HepG2 (cell line): Measurements from ENCODE around the gene YLPM1. TPM values are rescaled to one million over a fixed set of nuclear protein-coding genes. Genes with fewer than 3 reads are reported as not detected.

ENCODE experiments used
- GABPA ChIP-seq, 2 experiments: IDR thresholded peaks; 2 replicates each; pipeline ENCODE4 v1.6.1; 2011 to 2016; ENCODE audit warnings: low read depth in 2 of 2, low read length in 1 of 2, missing biosample characterization in 1 of 2, missing genetic modification characterization in 1 of 2
- HMGXB4 ChIP-seq, 2 experiments: sonication (generic) in 1 of 2; formaldehyde crosslinking in 1 of 2; IDR thresholded peaks; 2 replicates each; pipeline versions ENCODE4 v1.4.0 to v1.6.1; 2018 to 2020; ENCODE audit warnings: missing genetic modification reagents in 2 of 2, borderline replicate concordance in 1 of 2, low read depth in 1 of 2, mild to moderate bottlenecking in 1 of 2, missing biosample characterization in 1 of 2
- ISL2 ChIP-seq: sonication (generic); formaldehyde crosslinking; IDR thresholded peaks from 2 replicates; pipeline ENCODE4 v1.5.0; 2020; ENCODE audit warnings: missing genetic modification reagents
- KDM3A ChIP-seq: IDR thresholded peaks from 2 replicates; pipeline ENCODE4 v1.6.1; 2018; ENCODE audit warnings: low read depth, missing compliant biosample characterization
- KDM4B ChIP-seq: sonication (generic); formaldehyde crosslinking; IDR thresholded peaks from 2 replicates; pipeline ENCODE4 v1.4.0; 2020; ENCODE audit warnings: missing genetic modification reagents
- NFE2L1 ChIP-seq: sonication (generic); formaldehyde crosslinking; IDR thresholded peaks from 2 replicates; pipeline ENCODE4 v1.4.0; 2020; ENCODE audit warnings: missing genetic modification reagents, mild to moderate bottlenecking, borderline replicate concordance
- NKX3-1 ChIP-seq: sonication (generic); formaldehyde crosslinking; IDR thresholded peaks from 2 replicates; pipeline ENCODE4 v1.5.0; 2020; ENCODE audit warnings: missing genetic modification reagents
- REPIN1 ChIP-seq: sonication (generic); formaldehyde crosslinking; IDR thresholded peaks from 2 replicates; pipeline ENCODE4 v1.8.0; 2022; ENCODE audit warnings: missing genetic modification reagents, low read depth, mild to moderate bottlenecking, borderline replicate concordance
- XRCC5 ChIP-seq: fragments of 200-400 bp; formaldehyde crosslinking; optimal IDR thresholded peaks from 2 replicates; pipeline ENCODE3; 2017; ENCODE audit warnings: mild to moderate bottlenecking, low read length
- YEATS4 ChIP-seq: sonication (generic); formaldehyde crosslinking; IDR thresholded peaks from 2 replicates; pipeline ENCODE4 v1.4.0; 2020; ENCODE audit warnings: missing genetic modification reagents, borderline replicate concordance
- ZNF598 ChIP-seq: sonication (generic); formaldehyde crosslinking; IDR thresholded peaks from 2 replicates; pipeline ENCODE4 v1.5.1; 2020; ENCODE audit warnings: mild to moderate bottlenecking, missing genetic modification reagents, borderline replicate concordance
- polyA plus RNA-seq, 8 experiments: library from polyadenylated mRNA; depleted of rRNA in 3 of 8; stranded (reverse) in 7 of 8; unstranded in 1 of 8; fragments of >200 nt; fragmentation: Illumina TruSeq in 4 of 8; extraction: Trizol in 4 of 8; gene quantifications; 2 replicates each; pipeline versions ENCODE4 v1.2.1 to v1.2.3, GENCODE V29; 2011 to 2016; ENCODE audit warnings: low read depth in 4 of 8, missing spikeins in 1 of 8, mixed read lengths in 1 of 8; ENCODE audit not compliant: insufficient read depth in 1 of 8
- total RNA-seq, 5 experiments: library from RNA; depleted of rRNA; stranded (reverse); fragments of >200 nt; fragmentation: Illumina TruSeq; extraction: Trizol; gene quantifications; 2 replicates each; pipeline ENCODE4 v1.2.3, GENCODE V29; 2016; ENCODE audit warnings: low read depth in 1 of 5
- TF ChIP-seq, protein P1 (sequence below): IDR thresholded peaks from 2 replicates; pipeline ENCODE4 v1.6.1; 2012; ENCODE audit warnings: inconsistent platforms
- TF ChIP-seq, protein P2 (sequence below): sonication (generic); formaldehyde crosslinking; IDR thresholded peaks from 2 replicates; pipeline ENCODE4 v1.9.0; 2022; ENCODE audit warnings: low read depth, missing genetic modification reagents
- TF ChIP-seq, protein P3 (sequence below): sonication (generic); formaldehyde crosslinking; IDR thresholded peaks from 2 replicates; pipeline ENCODE4 v1.8.0; 2022; ENCODE audit warnings: low read depth, missing genetic modification reagents
- TF ChIP-seq, protein P4 (sequence below): sonication (generic); formaldehyde crosslinking; IDR thresholded peaks from 2 replicates; pipeline ENCODE4 v1.4.0; 2020; ENCODE audit warnings: missing genetic modification reagents

YLPM1 gene
- total and polyA plus RNA-seq, 2 of the 13 experiments (the other 11 are each of a cell fraction or from before 2014, with no cell fraction given): 6.7 to 21.9 TPM

DNA sequence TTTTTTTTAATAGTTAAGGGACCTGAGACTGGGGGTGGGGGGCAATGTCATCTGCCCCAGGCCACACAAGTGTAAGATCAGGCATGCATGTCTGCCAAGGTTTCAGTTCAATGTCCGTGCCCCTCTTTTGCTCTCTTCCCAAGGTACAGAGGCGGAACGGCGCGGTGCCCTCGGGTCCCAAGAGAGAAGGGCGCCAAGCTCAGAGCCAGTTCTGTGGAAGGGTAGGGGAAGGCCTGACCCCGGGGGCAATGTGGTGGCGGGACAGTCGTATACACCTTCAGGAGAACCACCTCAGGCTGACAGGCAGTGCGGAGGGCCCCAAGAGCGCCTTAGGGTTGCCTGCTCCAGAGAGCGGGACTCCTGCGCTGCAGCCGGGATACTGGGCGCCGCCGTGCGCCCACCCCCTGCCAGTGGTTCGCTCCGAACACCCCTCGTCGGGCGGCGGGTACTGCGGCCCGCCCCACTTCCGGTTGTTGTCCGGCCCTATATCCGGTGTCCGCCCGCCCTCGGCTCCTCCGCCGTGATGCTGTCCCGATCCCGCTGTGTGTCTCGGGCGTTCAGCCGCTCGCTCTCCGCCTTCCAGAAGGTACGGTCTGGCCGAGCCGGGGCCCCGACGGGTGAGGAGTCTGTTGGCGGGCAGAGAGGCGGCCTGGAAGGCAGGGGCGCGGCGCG is 118.5 kb downstream of the YLPM1 start, which contains the start of gene DLST (continued):
- TF ChIP-seq, protein P1, sequence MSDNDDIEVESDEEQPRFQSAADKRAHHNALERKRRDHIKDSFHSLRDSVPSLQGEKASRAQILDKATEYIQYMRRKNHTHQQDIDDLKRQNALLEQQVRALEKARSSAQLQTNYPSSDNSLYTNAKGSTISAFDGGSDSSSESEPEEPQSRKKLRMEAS: peak; percentile 86
- peak; percentile 54; the same call in 1 of the 2 replicates for TF ChIP-seq KDM4B (CRISPR knock-in tag)
- peak; percentile 71 to 87 for TF ChIP-seq HMGXB4 (CRISPR knock-in tag; IDR thresholded peaks at IDR 0.05; ENCODE audit: borderline replicate concordance in 1 of 2, low read depth in 1 of 2)
- no peak; the same call in 1 of the 2 replicates for TF ChIP-seq REPIN1
- TF ChIP-seq NKX3-1 (CRISPR knock-in tag): no peak
- TF ChIP-seq NFE2L1 (CRISPR knock-in tag): no peak
- TF ChIP-seq, protein P2, sequence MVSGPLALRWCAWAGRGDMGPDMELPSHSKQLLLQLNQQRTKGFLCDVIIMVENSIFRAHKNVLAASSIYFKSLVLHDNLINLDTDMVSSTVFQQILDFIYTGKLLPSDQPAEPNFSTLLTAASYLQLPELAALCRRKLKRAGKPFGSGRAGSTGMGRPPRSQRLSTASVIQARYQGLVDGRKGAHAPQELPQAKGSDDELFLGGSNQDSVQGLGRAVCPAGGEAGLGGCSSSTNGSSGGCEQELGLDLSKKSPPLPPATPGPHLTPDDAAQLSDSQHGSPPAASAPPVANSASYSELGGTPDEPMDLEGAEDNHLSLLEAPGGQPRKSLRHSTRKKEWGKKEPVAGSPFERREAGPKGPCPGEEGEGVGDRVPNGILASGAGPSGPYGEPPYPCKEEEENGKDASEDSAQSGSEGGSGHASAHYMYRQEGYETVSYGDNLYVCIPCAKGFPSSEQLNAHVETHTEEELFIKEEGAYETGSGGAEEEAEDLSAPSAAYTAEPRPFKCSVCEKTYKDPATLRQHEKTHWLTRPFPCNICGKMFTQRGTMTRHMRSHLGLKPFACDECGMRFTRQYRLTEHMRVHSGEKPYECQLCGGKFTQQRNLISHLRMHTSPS: peak; percentile 76
- peak; percentile 81 for TF ChIP-seq XRCC5
- TF ChIP-seq, protein P3, sequence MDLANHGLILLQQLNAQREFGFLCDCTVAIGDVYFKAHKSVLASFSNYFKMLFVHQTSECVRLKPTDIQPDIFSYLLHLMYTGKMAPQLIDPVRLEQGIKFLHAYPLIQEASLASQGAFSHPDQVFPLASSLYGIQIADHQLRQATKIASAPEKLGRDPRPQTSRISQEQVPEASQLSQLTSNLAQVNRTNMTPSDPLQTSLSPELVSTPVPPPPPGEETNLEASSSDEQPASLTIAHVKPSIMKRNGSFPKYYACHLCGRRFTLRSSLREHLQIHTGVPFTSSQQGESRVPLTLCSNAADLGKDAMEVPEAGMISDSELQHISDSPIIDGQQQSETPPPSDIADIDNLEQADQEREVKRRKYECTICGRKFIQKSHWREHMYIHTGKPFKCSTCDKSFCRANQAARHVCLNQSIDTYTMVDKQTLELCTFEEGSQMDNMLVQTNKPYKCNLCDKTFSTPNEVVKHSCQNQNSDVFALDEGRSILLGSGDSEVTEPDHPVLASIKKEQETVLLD (CRISPR knock-in tag): peak; percentile 65
- TF ChIP-seq KDM3A (CRISPR knock-in tag): peak; percentile 51; the same call in 1 of the 2 replicates
- peak; percentile 30; the same call in 1 of the 2 replicates for TF ChIP-seq ISL2 (CRISPR knock-in tag)
- peak; percentile 65; the same call in 1 of the 2 replicates for TF ChIP-seq ZNF598 (CRISPR knock-in tag)
- TF ChIP-seq, protein P4, sequence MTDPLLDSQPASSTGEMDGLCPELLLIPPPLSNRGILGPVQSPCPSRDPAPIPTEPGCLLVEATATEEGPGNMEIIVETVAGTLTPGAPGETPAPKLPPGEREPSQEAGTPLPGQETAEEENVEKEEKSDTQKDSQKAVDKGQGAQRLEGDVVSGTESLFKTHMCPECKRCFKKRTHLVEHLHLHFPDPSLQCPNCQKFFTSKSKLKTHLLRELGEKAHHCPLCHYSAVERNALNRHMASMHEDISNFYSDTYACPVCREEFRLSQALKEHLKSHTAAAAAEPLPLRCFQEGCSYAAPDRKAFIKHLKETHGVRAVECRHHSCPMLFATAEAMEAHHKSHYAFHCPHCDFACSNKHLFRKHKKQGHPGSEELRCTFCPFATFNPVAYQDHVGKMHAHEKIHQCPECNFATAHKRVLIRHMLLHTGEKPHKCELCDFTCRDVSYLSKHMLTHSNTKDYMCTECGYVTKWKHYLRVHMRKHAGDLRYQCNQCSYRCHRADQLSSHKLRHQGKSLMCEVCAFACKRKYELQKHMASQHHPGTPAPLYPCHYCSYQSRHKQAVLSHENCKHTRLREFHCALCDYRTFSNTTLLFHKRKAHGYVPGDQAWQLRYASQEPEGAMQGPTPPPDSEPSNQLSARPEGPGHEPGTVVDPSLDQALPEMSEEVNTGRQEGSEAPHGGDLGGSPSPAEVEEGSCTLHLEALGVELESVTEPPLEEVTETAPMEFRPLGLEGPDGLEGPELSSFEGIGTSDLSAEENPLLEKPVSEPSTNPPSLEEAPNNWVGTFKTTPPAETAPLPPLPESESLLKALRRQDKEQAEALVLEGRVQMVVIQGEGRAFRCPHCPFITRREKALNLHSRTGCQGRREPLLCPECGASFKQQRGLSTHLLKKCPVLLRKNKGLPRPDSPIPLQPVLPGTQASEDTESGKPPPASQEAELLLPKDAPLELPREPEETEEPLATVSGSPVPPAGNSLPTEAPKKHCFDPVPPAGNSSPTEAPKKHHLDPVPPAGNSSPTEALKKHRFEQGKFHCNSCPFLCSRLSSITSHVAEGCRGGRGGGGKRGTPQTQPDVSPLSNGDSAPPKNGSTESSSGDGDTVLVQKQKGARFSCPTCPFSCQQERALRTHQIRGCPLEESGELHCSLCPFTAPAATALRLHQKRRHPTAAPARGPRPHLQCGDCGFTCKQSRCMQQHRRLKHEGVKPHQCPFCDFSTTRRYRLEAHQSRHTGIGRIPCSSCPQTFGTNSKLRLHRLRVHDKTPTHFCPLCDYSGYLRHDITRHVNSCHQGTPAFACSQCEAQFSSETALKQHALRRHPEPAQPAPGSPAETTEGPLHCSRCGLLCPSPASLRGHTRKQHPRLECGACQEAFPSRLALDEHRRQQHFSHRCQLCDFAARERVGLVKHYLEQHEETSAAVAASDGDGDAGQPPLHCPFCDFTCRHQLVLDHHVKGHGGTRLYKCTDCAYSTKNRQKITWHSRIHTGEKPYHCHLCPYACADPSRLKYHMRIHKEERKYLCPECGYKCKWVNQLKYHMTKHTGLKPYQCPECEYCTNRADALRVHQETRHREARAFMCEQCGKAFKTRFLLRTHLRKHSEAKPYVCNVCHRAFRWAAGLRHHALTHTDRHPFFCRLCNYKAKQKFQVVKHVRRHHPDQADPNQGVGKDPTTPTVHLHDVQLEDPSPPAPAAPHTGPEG (CRISPR knock-in tag): 0 out of 2 replicates have a peak, but pooled peaks have one; percentile 31
- TF ChIP-seq YEATS4 (CRISPR knock-in tag): peak; percentile 65; the same call in 1 of the 2 replicates
- peak; percentile 97 for TF ChIP-seq GABPA (IDR thresholded peaks at IDR 0.05; ENCODE audit: low read depth, low read length)
- TF ChIP-seq GABPA (CRISPR knock-in tag; IDR thresholded peaks at IDR 0.05; ENCODE audit: low read depth): peak; percentile 97
